ENCODE measurements around the gene DOK1. TPM values are rescaled to one million over a fixed set of nuclear protein-coding genes. Genes with fewer than 3 reads are reported as not detected.
A peak's percentile ranks its signal among the peaks of the same experiment; 100 is the strongest.

DOK1 gene
- total and polyA plus RNA-seq, 10 donors, result 19.9 to 59.1 (median 39.7) TPM

DNA sequence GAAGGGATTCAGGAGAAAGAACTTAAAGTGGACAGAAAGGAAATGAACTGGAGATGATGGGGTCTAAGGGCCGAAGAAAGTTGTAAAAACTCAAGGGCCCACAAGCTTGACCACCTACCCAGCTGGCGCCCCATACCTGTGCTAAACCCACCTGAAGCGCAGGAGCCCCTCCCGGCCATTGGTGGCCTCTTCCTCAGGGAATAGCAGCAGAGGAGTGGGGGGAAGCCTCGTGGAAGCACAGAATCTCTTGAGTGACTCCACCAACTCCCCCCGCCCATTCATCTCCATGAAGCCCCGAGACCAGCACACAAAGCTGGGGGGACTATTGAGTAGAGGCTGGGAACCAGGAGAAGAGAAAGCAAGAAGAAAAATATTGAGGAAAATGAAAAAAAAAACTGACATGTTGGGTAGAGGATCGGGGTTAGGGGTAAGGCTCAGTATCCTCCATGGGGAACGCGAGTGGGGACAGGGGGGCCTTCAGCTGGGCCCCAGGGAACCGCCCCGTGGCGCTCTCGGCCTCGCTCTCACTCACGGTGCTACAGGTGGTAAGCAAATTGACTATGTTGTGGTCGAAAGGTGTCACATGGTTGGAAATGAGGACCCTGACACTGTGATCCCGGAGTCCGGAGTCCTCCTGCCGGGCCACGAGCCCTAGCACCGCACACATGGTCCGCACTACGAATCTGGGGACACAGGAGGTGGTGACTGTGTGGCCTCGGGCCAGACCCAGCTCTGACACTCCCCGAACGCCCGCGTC lies 25.7 kb upstream of the DOK1 start:
- Histone ChIP-seq H3K4me1 (peaks cover 20 to 59% (median 38%) of the 10 kb centered on the region in 6 donors), H3K4me3 (peak overlapping the region; percentile 83 to 98 (median 89)), H3K36me3 (peaks cover 0 to 67% (median 43%) of the 10 kb centered on the region in 6 donors), H3K27me3 (replicated peaks in 1 of 7) (no peaks in the 10 kb centered on the region), H3K27ac (peak overlapping the region; percentile 90 to 98 (median 95)), H3K9me3 (no peaks in the 10 kb centered on the region)
- intact Hi-C loops (cut with DNase I; ENCODE audit: low total_unique reads), result no loop called here
- TF ChIP-seq, protein P1, sequence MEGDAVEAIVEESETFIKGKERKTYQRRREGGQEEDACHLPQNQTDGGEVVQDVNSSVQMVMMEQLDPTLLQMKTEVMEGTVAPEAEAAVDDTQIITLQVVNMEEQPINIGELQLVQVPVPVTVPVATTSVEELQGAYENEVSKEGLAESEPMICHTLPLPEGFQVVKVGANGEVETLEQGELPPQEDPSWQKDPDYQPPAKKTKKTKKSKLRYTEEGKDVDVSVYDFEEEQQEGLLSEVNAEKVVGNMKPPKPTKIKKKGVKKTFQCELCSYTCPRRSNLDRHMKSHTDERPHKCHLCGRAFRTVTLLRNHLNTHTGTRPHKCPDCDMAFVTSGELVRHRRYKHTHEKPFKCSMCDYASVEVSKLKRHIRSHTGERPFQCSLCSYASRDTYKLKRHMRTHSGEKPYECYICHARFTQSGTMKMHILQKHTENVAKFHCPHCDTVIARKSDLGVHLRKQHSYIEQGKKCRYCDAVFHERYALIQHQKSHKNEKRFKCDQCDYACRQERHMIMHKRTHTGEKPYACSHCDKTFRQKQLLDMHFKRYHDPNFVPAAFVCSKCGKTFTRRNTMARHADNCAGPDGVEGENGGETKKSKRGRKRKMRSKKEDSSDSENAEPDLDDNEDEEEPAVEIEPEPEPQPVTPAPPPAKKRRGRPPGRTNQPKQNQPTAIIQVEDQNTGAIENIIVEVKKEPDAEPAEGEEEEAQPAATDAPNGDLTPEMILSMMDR (IDR thresholded peaks at IDR 0.05 in 8 of 11, conservative IDR thresholded peaks at IDR 0.05 in 3 of 11), result no peak
- TF ChIP-seq POLR2AphosphoS5 (IDR thresholded peaks at IDR 0.05) (no peak), POLR2A (IDR thresholded peaks at IDR 0.05) (no peak)
- WGBS, 5 donors, result 15 to 20% (median 17%) methylated on average over 26 to 29 of the region's 29 CpGs
- DNase-seq, result no peak

DNA sequence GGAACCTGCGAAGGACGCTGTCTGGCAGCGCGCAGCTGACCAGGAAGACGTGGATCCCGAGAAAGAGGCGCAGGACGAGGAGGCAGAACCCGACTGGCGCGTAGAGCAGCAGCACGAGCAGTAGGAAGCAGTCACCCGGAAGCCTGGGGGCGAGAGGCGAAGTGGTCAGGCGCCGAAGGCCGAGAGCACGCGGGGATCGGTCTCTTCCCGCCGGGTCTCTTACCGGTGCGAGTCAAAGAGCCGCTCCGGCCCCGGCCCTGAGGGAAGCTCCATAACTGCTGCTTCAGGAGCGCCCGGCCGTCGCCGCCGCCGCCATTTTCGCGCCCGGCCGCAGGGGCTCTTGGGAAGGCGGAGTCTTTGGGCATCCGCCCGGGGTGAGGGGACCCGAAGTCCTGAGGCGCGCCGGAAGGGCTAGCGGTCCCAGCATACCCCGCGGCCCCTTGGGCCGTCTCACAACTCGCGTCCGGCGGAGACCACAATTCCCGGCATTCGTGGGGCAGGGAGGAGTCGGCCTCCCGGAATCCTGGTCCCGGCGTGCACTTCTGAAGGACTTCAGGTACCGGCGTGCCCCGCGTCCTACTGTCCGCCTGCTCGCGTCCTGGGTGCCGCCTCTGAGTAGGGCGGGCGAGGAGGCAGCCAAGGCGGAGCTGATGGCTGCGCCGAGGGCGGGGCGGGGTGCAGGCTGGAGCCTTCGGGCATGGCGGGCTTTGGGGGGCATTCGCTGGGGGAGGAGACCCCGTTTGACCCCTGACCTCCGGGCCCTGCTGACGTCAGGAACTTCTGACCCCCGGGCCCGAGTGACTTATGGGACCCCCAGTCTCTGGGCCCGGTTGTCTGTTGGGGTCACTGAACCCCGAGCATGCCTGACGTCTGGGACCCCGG lies 24.9 kb upstream of the DOK1 start, which contains the start of the genes AUP1 and HTRA2:
Gene AUP1 (minus strand): TSS at position 350 of the 882 bp plus-strand sequence. CDS start 77 bp downstream, at position 273.
Gene HTRA2 (plus strand): TSS at position 577 of the 882 bp plus-strand sequence. CDS start 74 bp downstream, at position 651.
- no peaks in the 10 kb centered on the region for H3K27me3 ChIP-seq (replicated peaks in 1 of 7)
- H3K4me3 ChIP-seq, result peak within 1 kb of the TSS; percentile 83 to 98 (median 89)
- H3K4me1 ChIP-seq, result peaks cover 20 to 59% (median 38%) of the 10 kb centered on the region in 6 donors
- H3K27ac ChIP-seq, result peak within 1 kb of the TSS; percentile 90 to 98 (median 95)
- WGBS, 5 donors, result 0 to 1% (median 0%) methylated on average over 33 to 87 of the region's 87 CpGs
- DNase-seq, result peak; percentile 100
- H3K36me3 ChIP-seq, result peaks cover 0 to 72% (median 43%) of the 10 kb centered on the region in 6 donors
- no peaks in the 10 kb centered on the region for H3K9me3 ChIP-seq
- TF ChIP-seq POLR2AphosphoS5 (IDR thresholded peaks at IDR 0.05) (peak; percentile 94 to 98 (median 95)), POLR2A (IDR thresholded peaks at IDR 0.05) (peak in 1 of 3 donors; percentile 66)
- TF ChIP-seq, protein P1 (IDR thresholded peaks at IDR 0.05 in 8 of 11, conservative IDR thresholded peaks at IDR 0.05 in 3 of 11), result peak in 5 of 11 experiments; percentile 8 to 33 (median 27)
- intact Hi-C loops (cut with DNase I; ENCODE audit: low total_unique reads), result no loop called here

DNA sequence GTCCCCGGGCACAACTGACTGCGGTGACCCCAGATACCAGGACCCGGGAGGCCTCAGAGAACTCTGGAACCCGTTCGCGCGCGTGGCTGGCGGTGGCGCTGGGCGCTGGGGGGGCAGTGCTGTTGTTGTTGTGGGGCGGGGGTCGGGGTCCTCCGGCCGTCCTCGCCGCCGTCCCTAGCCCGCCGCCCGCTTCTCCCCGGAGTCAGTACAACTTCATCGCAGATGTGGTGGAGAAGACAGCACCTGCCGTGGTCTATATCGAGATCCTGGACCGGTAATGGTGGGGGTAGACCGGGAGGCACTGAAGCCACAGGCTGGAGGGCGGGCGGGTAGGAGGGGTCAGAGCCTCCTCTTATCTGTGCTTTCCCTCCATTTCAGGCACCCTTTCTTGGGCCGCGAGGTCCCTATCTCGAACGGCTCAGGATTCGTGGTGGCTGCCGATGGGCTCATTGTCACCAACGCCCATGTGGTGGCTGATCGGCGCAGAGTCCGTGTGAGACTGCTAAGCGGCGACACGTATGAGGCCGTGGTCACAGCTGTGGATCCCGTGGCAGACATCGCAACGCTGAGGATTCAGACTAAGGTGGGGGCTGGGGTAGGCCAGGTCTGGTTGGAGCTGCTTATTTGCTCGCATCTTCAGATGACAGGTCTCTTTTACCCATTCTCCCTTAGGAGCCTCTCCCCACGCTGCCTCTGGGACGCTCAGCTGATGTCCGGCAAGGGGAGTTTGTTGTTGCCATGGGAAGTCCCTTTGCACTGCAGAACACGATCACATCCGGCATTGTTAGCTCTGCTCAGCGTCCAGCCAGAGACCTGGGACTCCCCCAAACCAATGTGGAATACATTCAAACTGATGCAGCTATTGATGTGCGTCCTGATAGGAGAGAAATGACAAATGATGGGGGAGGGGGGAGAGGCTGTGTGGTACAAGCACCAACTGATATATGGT lies 24.0 kb upstream of the DOK1 start:
- TF ChIP-seq, protein P1 (IDR thresholded peaks at IDR 0.05 in 8 of 11, conservative IDR thresholded peaks at IDR 0.05 in 3 of 11), result no peak
- peak; percentile 59 to 74 (median 74) for TF ChIP-seq POLR2AphosphoS5 (IDR thresholded peaks at IDR 0.05)
- TF ChIP-seq POLR2A (IDR thresholded peaks at IDR 0.05), result peak in 1 of 3 donors; percentile 5
- WGBS, 5 donors, result 1 to 3% (median 2%) methylated on average over 45 to 54 of the region's 54 CpGs
- H3K4me3 ChIP-seq, result peak overlapping the region; percentile 83 to 98 (median 89)
- peaks cover 0 to 63% (median 40%) of the 10 kb centered on the region in 6 donors for H3K36me3 ChIP-seq
- peak; percentile 93 for DNase-seq
- peak overlapping the region; percentile 90 to 98 (median 95) for H3K27ac ChIP-seq
- no peaks in the 10 kb centered on the region for H3K27me3 ChIP-seq (replicated peaks in 1 of 7)
- H3K9me3 ChIP-seq, result no peaks in the 10 kb centered on the region
- H3K4me1 ChIP-seq, result peaks cover 20 to 59% (median 38%) of the 10 kb centered on the region in 6 donors
- intact Hi-C loops (cut with DNase I; ENCODE audit: low total_unique reads), result no loop called here
